ENCODE data around the gene ACBD5. TPM values are rescaled to one million over a fixed set of nuclear protein-coding genes. Genes with fewer than 3 reads are reported as not detected.

Gene ACBD5
- total RNA-seq, 1 donor from 2014 or later: 14.8 TPM

- TF ChIP-seq, protein P1, sequence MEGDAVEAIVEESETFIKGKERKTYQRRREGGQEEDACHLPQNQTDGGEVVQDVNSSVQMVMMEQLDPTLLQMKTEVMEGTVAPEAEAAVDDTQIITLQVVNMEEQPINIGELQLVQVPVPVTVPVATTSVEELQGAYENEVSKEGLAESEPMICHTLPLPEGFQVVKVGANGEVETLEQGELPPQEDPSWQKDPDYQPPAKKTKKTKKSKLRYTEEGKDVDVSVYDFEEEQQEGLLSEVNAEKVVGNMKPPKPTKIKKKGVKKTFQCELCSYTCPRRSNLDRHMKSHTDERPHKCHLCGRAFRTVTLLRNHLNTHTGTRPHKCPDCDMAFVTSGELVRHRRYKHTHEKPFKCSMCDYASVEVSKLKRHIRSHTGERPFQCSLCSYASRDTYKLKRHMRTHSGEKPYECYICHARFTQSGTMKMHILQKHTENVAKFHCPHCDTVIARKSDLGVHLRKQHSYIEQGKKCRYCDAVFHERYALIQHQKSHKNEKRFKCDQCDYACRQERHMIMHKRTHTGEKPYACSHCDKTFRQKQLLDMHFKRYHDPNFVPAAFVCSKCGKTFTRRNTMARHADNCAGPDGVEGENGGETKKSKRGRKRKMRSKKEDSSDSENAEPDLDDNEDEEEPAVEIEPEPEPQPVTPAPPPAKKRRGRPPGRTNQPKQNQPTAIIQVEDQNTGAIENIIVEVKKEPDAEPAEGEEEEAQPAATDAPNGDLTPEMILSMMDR (IDR thresholded peaks at IDR 0.05; ENCODE audit: unreplicated experiment): no peak
- Mint-ChIP-seq H3K9me3 (ENCODE audit: unreplicated experiment) (no peaks in the 10 kb centered on the region), H3K36me3 (ENCODE audit: low read depth, unreplicated experiment) (peaks cover 19% of the 10 kb centered on the region), H3K27me3 (ENCODE audit: unreplicated experiment) (peaks cover 9% of the 10 kb centered on the region), H3K4me3 (ENCODE audit: unreplicated experiment) (peak overlapping the region; percentile 96), H3K27ac (ENCODE audit: unreplicated experiment) (peak overlapping the region; percentile 43), H3K4me1 (ENCODE audit: unreplicated experiment) (peaks cover 10% of the 10 kb centered on the region)
- peak; percentile 37 for DNase-seq (ENCODE audit: low spot score)
Observed at GRCh38 chr10:27258838-27259812, 18.5 kb upstream of the ACBD5 start.

DNA sequence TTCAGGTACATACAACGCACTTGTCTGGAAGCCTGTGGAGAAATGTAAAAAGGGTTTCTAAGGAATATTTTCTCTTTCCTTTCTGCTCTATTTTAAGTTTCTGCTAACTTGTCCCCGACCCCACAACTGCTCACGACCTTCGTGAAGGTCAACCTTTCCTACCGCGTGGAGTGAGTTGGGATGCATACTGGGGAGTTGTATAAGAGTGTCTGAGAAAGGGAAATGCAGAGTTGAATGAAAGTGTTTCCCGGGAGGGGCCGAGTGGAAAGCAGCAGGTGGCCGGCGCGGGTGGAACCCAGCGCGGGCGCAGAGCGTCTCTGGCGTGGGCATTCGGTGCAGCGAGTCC lies 17.9 kb upstream of the ACBD5 start:
- TF ChIP-seq, protein P1 (IDR thresholded peaks at IDR 0.05; ENCODE audit: unreplicated experiment): no peak
- H3K9me3 Mint-ChIP-seq (ENCODE audit: unreplicated experiment): no peaks in the 10 kb centered on the region
- H3K4me3 Mint-ChIP-seq (ENCODE audit: unreplicated experiment): peak overlapping the region; percentile 95
- H3K4me1 Mint-ChIP-seq (ENCODE audit: unreplicated experiment): peaks cover 10% of the 10 kb centered on the region
- DNase-seq (ENCODE audit: low spot score): no peak
- H3K27me3 Mint-ChIP-seq (ENCODE audit: unreplicated experiment): peaks cover 9% of the 10 kb centered on the region
- H3K27ac Mint-ChIP-seq (ENCODE audit: unreplicated experiment): no peak overlapping the region
- peaks cover 19% of the 10 kb centered on the region for H3K36me3 Mint-ChIP-seq (ENCODE audit: low read depth, unreplicated experiment)

GRCh38 chr10:27256299-27257189 lies 15.9 kb upstream of the ACBD5 start:
- DNase-seq (ENCODE audit: low spot score): no peak
- peaks cover 19% of the 10 kb centered on the region for H3K36me3 Mint-ChIP-seq (ENCODE audit: low read depth, unreplicated experiment)
- no peak overlapping the region for H3K4me3 Mint-ChIP-seq (ENCODE audit: unreplicated experiment)
- no peak overlapping the region for H3K27ac Mint-ChIP-seq (ENCODE audit: unreplicated experiment)
- peaks cover 9% of the 10 kb centered on the region for H3K27me3 Mint-ChIP-seq (ENCODE audit: unreplicated experiment)
- TF ChIP-seq, protein P1 (IDR thresholded peaks at IDR 0.05; ENCODE audit: unreplicated experiment): no peak
- H3K9me3 Mint-ChIP-seq (ENCODE audit: unreplicated experiment): no peaks in the 10 kb centered on the region
- H3K4me1 Mint-ChIP-seq (ENCODE audit: unreplicated experiment): peaks cover 10% of the 10 kb centered on the region

- H3K4me3 Mint-ChIP-seq (ENCODE audit: unreplicated experiment): peak overlapping the region; percentile 31
- TF ChIP-seq, protein P1 (IDR thresholded peaks at IDR 0.05; ENCODE audit: unreplicated experiment): no peak
- H3K27me3 Mint-ChIP-seq (ENCODE audit: unreplicated experiment): peaks cover 7% of the 10 kb centered on the region
- H3K36me3 Mint-ChIP-seq (ENCODE audit: low read depth, unreplicated experiment): peaks cover 18% of the 10 kb centered on the region
- no peak overlapping the region for H3K27ac Mint-ChIP-seq (ENCODE audit: unreplicated experiment)
- peaks cover 8% of the 10 kb centered on the region for H3K4me1 Mint-ChIP-seq (ENCODE audit: unreplicated experiment)
- H3K9me3 Mint-ChIP-seq (ENCODE audit: unreplicated experiment): no peaks in the 10 kb centered on the region
- no peak for DNase-seq (ENCODE audit: low spot score)
Observed at GRCh38 chr10:27253576-27253975, 13.0 kb upstream of the ACBD5 start.

Measured in endothelial cell (in vitro differentiated cells).